T1000 (cell line): ENCODE measurements around the gene PGAP6.
"Not testable (repeated sequence)": the region's sequence is repeated elsewhere in the genome, so short reads cannot be mapped to it uniquely, and the experiment has no call there.

Experiments used
- DNase-seq: peaks from one replicate; lab custom pipeline; 2025; ENCODE audit warnings: mixed read lengths; lab: John Stamatoyannopoulos, UW

Gene PGAP6

GRCh38 chr16:378113-378820 is 3.5 kb downstream of the PGAP6 start:
- DNase-seq, result not testable (repeated sequence)

DNA sequence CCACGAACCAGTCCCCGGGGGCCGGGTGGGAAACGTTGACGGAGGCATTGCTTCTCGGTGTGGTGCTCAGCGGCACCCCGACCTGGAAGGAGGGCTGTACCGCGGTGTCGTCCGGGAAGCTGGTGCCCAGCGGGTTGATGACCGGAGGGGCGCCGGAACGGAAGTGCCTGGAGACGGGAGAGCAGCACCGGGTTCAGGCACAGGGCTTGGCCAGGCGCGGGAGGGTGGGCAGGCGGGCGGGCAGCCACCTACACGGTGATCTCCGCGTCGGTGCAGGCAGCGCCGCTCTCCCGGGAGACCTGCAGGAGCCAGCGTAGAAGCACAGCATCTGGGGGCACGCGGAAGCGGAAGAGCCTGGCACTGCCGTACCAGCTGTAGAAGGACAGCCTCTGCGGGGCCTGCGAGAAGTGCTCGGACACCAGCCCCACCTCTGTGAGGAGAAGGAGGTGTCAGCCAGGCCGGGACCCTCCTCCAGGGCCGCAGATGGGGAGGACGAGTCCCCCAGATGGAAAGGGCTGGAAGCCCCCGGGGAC is 4.3 kb downstream of the PGAP6 start:
- no peak for DNase-seq

DNA sequence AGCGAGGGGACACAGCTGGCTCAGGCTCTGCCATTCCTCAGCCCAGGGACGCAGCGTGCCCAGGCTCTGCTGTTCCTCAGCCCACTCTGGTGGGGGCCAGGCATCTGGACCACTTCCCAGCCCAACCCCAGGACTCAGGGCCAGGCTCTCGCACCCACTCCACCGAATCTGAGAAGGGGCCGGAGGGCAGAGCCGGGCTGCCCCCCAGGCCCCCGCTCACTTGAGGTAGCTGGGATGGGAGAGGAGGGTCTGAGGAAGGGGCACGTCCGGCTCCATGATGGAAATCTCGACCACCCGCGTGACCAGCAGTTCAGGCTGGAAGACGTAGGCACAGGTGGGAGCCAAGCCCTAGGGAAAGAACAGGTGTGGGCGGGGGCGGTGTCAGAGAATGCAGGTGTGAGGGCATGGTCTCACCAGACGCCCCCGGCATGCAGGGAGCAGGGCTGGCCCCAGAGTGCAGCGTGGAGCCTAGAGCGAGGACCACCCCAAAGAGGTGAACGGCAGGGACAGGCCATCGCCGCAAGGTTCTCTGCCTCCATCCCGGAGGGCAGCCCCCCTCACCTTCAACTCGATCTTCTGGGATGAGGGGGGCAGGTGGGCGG is 4.9 kb downstream of the PGAP6 start:
- no peak for DNase-seq

GRCh38 chr16:375927-376816 is 5.6 kb downstream of the PGAP6 start:
- no peak for DNase-seq

DNA sequence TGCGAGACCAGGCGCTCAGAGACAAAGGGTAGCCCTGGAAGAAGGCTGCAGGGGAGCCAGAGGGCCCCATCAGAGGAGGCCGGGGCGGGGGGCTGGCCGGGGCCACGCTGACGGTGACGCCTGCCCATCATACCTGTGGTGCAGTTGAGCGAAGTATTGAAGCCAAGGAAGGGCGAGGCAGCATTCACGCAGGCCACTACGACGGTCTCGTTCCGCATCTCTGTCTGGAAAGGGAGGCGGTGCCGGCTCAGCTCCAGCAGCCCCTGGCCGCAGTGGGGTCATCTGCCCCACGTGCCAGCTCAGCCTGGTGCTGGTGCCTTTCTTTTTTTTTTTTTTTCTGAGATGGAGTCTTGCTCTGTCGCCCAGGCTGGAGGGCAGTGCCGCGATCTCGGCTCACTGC is 6.6 kb downstream of the PGAP6 start:
- DNase-seq, result no peak

GRCh38 chr16:374616-374926 is 7.2 kb downstream of the PGAP6 start:
- no peak for DNase-seq

GRCh38 chr16:373848-374615 is 7.7 kb downstream of the PGAP6 start:
- no peak for DNase-seq

GRCh38 chr16:373020-373598 is 8.7 kb downstream of the PGAP6 start:
- DNase-seq, result no peak

GRCh38 chr16:372302-372983 is 9.3 kb downstream of the PGAP6 start:
- no peak for DNase-seq

- no peak for DNase-seq
Observed at GRCh38 chr16:371515-372301, 10.1 kb downstream of the PGAP6 start.

GRCh38 chr16:370979-371514 is 10.7 kb downstream of the PGAP6 start:
- DNase-seq, result no peak

DNA sequence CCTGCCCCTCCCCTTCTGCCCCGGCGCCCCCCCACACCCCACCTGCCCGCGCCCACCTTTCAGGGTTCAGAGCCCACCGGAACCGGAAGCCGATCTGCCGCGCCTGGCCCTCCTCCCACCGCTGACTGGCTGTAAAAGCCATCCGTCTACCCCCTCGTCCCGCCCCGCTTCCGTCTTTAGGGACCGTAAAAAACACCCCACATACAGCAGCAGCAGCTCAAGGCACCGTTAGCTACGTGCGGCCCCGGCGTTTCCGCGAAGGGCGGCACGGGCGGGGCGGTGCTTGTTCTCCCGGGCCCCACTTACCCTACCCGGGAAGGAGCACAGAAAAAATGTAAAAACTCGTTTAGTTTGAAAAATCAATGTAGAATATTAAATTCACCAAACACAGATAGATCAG is 11.3 kb downstream of the PGAP6 start, which contains the start of gene MRPL28:
Gene MRPL28, minus strand, starts transcription at position 96 of the 400 bp plus-strand sequence. CDS start 320 bp downstream, outside the sequence.
- DNase-seq, result peak; percentile 92

- DNase-seq, result no peak
Observed at GRCh38 chr16:369866-370436, 11.8 kb downstream of the PGAP6 start.

GRCh38 chr16:369275-369865 is 12.4 kb downstream of the PGAP6 start:
- no peak for DNase-seq

GRCh38 chr16:368388-369158 is 13.2 kb downstream of the PGAP6 start:
- DNase-seq, result no peak

GRCh38 chr16:367333-367903 is 14.4 kb downstream of the PGAP6 start:
- no peak for DNase-seq

- no peak for DNase-seq
Observed at GRCh38 chr16:366476-366875, 15.3 kb downstream of the PGAP6 start.
